Keratinocyte (primary cell): ENCODE results near the gene CPSF4. TPM values are rescaled to one million over a fixed set of nuclear protein-coding genes. Genes with fewer than 3 reads are reported as not detected.

ENCODE experiments used
- DNase-seq: peaks from one replicate; pipeline ENCODE4 v3.0.0-alpha.2; 2011; ENCODE audit warnings: low read depth, missing footprints, low spot score
- FAIRE-seq: peaks from 2 replicates; lab custom pipeline; 2011; peaks lifted over from hg19 to GRCh38; lab: Jason Lieb, UNC
- H2AFZ ChIP-seq: 2 replicates; pipeline ENCODE4 v1.6.0; 2012; ENCODE audit warnings: low read length, control low read depth, inconsistent platforms; ENCODE audit not compliant: control insufficient read depth
- H3K27ac ChIP-seq: 2 replicates; pipeline ENCODE4 v1.5.1; 2011; ENCODE audit warnings: low read length; ENCODE audit not compliant: control insufficient read depth, insufficient read depth
- H3K27me3 ChIP-seq: 3 replicates; pipeline ENCODE4 v1.6.0; 2011; ENCODE audit warnings: low read length; ENCODE audit not compliant: control insufficient read depth, insufficient read depth; ENCODE audit errors: extremely low read depth
- H3K36me3 ChIP-seq, 2 experiments: 2 replicates in 1 of 2; 3 replicates in 1 of 2; pipeline ENCODE4 v1.5.1; 2011; ENCODE audit warnings: low read length in 2 of 2, mild to moderate bottlenecking in 1 of 2; ENCODE audit not compliant: control insufficient read depth in 2 of 2, insufficient read depth in 2 of 2; ENCODE audit errors: extremely low read depth in 1 of 2
- H3K4me1 ChIP-seq: 3 replicates; pipeline ENCODE4 v1.5.1; 2011; ENCODE audit warnings: low read length; ENCODE audit not compliant: control insufficient read depth, insufficient read depth; ENCODE audit errors: extremely low read depth
- H3K4me2 ChIP-seq: 3 replicates; pipeline ENCODE4 v1.6.0; 2011; ENCODE audit warnings: low read depth, low read length; ENCODE audit not compliant: control insufficient read depth, insufficient read depth; ENCODE audit errors: extremely low read depth
- H3K4me3 ChIP-seq, 3 experiments: fragments of 200-600 bp in 1 of 3; sonication (generic) in 1 of 3; 2 replicates in 2 of 3; 3 replicates in 1 of 3; pipeline ENCODE4 v1.5.1; 2011 to 2016; ENCODE audit warnings: low read length in 3 of 3, mild to moderate bottlenecking in 3 of 3, control low read depth in 2 of 3, inconsistent platforms in 1 of 3, low read depth in 1 of 3, mixed read lengths in 1 of 3, mixed run types in 1 of 3, moderate library complexity in 1 of 3; ENCODE audit not compliant: control insufficient read depth in 2 of 3, insufficient read depth in 2 of 3; ENCODE audit errors: extremely low read depth in 1 of 3
- H3K79me2 ChIP-seq: 2 replicates; pipeline ENCODE4 v1.6.0; 2012; ENCODE audit warnings: low read length; ENCODE audit not compliant: control insufficient read depth, insufficient read depth
- H3K9ac ChIP-seq: 3 replicates; pipeline ENCODE4 v1.6.0; 2011; ENCODE audit warnings: low read length; ENCODE audit not compliant: control insufficient read depth, insufficient read depth; ENCODE audit errors: extremely low read depth
- H3K9me1 ChIP-seq: 3 replicates; pipeline ENCODE4 v1.6.0; 2011; ENCODE audit warnings: low read length; ENCODE audit not compliant: control insufficient read depth, insufficient read depth; ENCODE audit errors: extremely low read depth
- H3K9me3 ChIP-seq: 2 replicates; pipeline ENCODE4 v1.5.1; 2012; ENCODE audit warnings: low read depth, low read length; ENCODE audit not compliant: control insufficient read depth
- H4K20me1 ChIP-seq: 3 replicates; pipeline ENCODE4 v1.6.0; 2011; ENCODE audit warnings: low read length; ENCODE audit not compliant: control insufficient read depth, insufficient read depth; ENCODE audit errors: extremely low read depth
- EZH2 ChIP-seq: IDR thresholded peaks from one replicate; pipeline ENCODE4 v1.6.1; 2012; ENCODE audit warnings: inconsistent platforms, mild to moderate bottlenecking, low read length, moderate library complexity
- dilution Hi-C: fragments of 300-500 bp; cut with MboI; formaldehyde crosslinking; loops from one replicate; pipeline ENCODE4 v1.7.0; 2020; ENCODE audit warnings: low sequenced_read_pairs; ENCODE audit not compliant: extremely low pct_ligation_motif_present
- polyA plus RNA-seq, 5 experiments: library from polyadenylated mRNA; depleted of rRNA in 3 of 5; stranded (reverse) in 3 of 5; stranded (forward) in 1 of 5; unstranded in 1 of 5; fragments of >200 nt; gene quantifications; 1 replicate in 1 of 5; 2 replicates in 3 of 5; 3 replicates in 1 of 5; pipeline versions ENCODE4 v1.2.1 to v1.2.3, GENCODE V29; 2011 to 2012; ENCODE audit warnings: missing spikeins in 2 of 5, low read depth in 1 of 5, low replicate concordance in 1 of 5
- TF ChIP-seq, protein P1 (sequence below), 3 experiments: IDR thresholded peaks in 1 of 3; conservative IDR thresholded peaks in 1 of 3; optimal IDR thresholded peaks in 1 of 3; 2 replicates in 2 of 3; 3 replicates in 1 of 3; pipeline versions ENCODE3 to v1.5.1; 2011; ENCODE audit warnings: low read length in 3 of 3, mild to moderate bottlenecking in 3 of 3, moderate library complexity in 2 of 3, control low read depth in 1 of 3, inconsistent platforms in 1 of 3; ENCODE audit not compliant: insufficient read depth in 2 of 3; ENCODE audit errors: extremely low read depth in 1 of 3

Gene CPSF4
- polyA plus RNA-seq, 1 donor (not counting 4 experiments of a cell fraction or from before 2014, with no cell fraction given), result 25.0 TPM

- Histone ChIP-seq H3K4me3 (no peak overlapping the region), H3K79me2 (peaks cover 9% of the 10 kb centered on the region), H3K27ac (no peak overlapping the region), H3K27me3 (no peaks in the 10 kb centered on the region), H3K36me3 (peaks cover 16 to 20% of the 10 kb centered on the region in 2 experiments), H4K20me1 (no peaks in the 10 kb centered on the region), H3K4me2 (no peak overlapping the region), H3K9me3 (no peaks in the 10 kb centered on the region), H3K9me1 (no peaks in the 10 kb centered on the region), H3K9ac (no peak overlapping the region), H3K4me1 (no peaks in the 10 kb centered on the region), H2AFZ (no peak overlapping the region)
- FAIRE-seq (no peak), DNase-seq (no peak)
- TF ChIP-seq, protein P1, sequence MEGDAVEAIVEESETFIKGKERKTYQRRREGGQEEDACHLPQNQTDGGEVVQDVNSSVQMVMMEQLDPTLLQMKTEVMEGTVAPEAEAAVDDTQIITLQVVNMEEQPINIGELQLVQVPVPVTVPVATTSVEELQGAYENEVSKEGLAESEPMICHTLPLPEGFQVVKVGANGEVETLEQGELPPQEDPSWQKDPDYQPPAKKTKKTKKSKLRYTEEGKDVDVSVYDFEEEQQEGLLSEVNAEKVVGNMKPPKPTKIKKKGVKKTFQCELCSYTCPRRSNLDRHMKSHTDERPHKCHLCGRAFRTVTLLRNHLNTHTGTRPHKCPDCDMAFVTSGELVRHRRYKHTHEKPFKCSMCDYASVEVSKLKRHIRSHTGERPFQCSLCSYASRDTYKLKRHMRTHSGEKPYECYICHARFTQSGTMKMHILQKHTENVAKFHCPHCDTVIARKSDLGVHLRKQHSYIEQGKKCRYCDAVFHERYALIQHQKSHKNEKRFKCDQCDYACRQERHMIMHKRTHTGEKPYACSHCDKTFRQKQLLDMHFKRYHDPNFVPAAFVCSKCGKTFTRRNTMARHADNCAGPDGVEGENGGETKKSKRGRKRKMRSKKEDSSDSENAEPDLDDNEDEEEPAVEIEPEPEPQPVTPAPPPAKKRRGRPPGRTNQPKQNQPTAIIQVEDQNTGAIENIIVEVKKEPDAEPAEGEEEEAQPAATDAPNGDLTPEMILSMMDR (optimal IDR thresholded peaks at IDR 0.05 in 1 of 3, IDR thresholded peaks at IDR 0.05 in 1 of 3, conservative IDR thresholded peaks at IDR 0.05 in 1 of 3; ENCODE audit: extremely low read depth in 1 of 3, insufficient read depth in 2 of 3, low read length in 3 of 3), result no peak
- dilution Hi-C loops, result no loop called here
Measured at GRCh38 chr7:99433158-99433557, 5.6 kb upstream of the CPSF4 start.

DNA sequence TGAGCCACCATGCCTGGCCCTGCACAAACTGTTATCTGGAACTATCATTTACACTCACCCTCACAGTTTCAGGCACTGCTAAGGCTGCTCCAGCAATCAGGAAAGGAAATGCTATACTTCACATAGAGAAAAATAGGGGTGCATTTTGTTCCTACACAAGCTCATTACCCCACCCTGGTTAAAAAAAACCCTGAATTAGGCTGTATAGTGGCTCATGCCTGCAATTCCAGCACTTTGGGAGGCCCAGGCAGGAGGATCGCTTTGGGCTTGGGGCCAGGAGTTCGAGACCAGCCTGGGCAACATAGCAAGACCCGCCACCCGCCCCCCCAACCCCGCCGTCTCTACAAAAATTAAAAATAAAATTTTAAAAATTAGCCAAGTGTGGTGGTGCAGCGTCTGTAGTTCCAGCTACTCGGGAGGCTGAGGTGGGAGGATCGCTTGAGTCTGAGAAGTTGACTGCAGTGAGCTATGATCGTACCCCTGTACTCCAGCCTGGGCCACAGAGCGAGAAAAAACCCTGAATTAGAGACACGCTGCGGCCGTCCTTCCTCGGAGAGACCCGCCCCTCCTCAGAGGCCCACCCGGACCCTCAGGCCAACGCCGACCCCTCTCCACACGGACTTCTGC lies 684 bp upstream of the CPSF4 start:
- Histone ChIP-seq H2AFZ (peak overlapping the region; percentile 92), H4K20me1 (peaks cover 5% of the 10 kb centered on the region), H3K9me3 (no peaks in the 10 kb centered on the region), H3K9ac (peak overlapping the region; percentile 90), H3K79me2 (peaks cover 36% of the 10 kb centered on the region), H3K27me3 (no peaks in the 10 kb centered on the region), H3K9me1 (no peaks in the 10 kb centered on the region), H3K4me2 (peak overlapping the region; percentile 57), H3K27ac (peak overlapping the region; percentile 71), H3K36me3 (peaks cover 5 to 6% of the 10 kb centered on the region in 2 experiments), H3K4me3 (peak overlapping the region; percentile 89 to 99 (median 94)), H3K4me1 (peaks cover 11% of the 10 kb centered on the region)
- DNase-seq (no peak), FAIRE-seq (no peak)
- dilution Hi-C loops, result no loop called here
- TF ChIP-seq EZH2, result no peak
- TF ChIP-seq, protein P1 (optimal IDR thresholded peaks at IDR 0.05 in 1 of 3, IDR thresholded peaks at IDR 0.05 in 1 of 3, conservative IDR thresholded peaks at IDR 0.05 in 1 of 3; ENCODE audit: extremely low read depth in 1 of 3, insufficient read depth in 2 of 3, low read length in 3 of 3), result no peak
